ENCODE measurements around the gene SPANXN3. TPM values are rescaled to one million over a fixed set of nuclear protein-coding genes. Genes with fewer than 3 reads are reported as not detected.
"Not testable (repeated sequence)": the region's sequence is repeated elsewhere in the genome, so short reads cannot be mapped to it uniquely, and the experiment has no call there.

SPANXN3 gene
- 0.32 TPM for polyA plus RNA-seq (2013, experiment 1 of 2)
- 0.74 TPM for polyA plus RNA-seq (2013, experiment 2 of 2)

GRCh38 chrX:143517375-143517774 is at the start of gene SPANXN3:
TSS of gene SPANXN3 (minus strand) at chrX:143517475. CDS start at chrX:143517391, 84 bp downstream.
- not testable (repeated sequence) for H3K4me3 ChIP-seq (ENCODE audit: low read length); H2BK5ac ChIP-seq (ENCODE audit: low read length); H3K27me3 ChIP-seq (ENCODE audit: insufficient read depth, low read length, poor library complexity); DNase-seq; H2BK15ac ChIP-seq (replicated peaks; ENCODE audit: low read depth); H3K4ac ChIP-seq (ENCODE audit: low read depth, low read length); H2BK120ac ChIP-seq (ENCODE audit: low read depth, low read length); H3K4me1 ChIP-seq (ENCODE audit: control insufficient read depth, low read depth, low read length); H3K79me2 ChIP-seq (ENCODE audit: control insufficient read depth, insufficient read depth, low read length); H3K36me3 ChIP-seq (ENCODE audit: control insufficient read depth, insufficient read depth, low read length); H3K27ac ChIP-seq (ENCODE audit: low read depth, low read length); H3K23ac ChIP-seq (ENCODE audit: low read length); H3K56ac ChIP-seq (ENCODE audit: low read length); H2AK5ac ChIP-seq (ENCODE audit: low read length); H4K5ac ChIP-seq (ENCODE audit: low read length); H3K79me1 ChIP-seq (ENCODE audit: low read length); H3K4me2 ChIP-seq (ENCODE audit: low read length); H3K9ac ChIP-seq (ENCODE audit: low read length); H4K8ac ChIP-seq (ENCODE audit: low read depth, low read length); H3K18ac ChIP-seq (ENCODE audit: low read length)
- WGBS (ENCODE audit: extremely low coverage, insufficient coverage, low lambda C conversion rate), result no CpG with 5 or more reads among the region's 5 CpGs

GRCh38 chrX:143536176-143536575 is 18.9 kb upstream of the SPANXN3 start:
- Histone ChIP-seq H3K4ac (ENCODE audit: low read depth, low read length) (no peak overlapping the region), H3K79me2 (ENCODE audit: control insufficient read depth, insufficient read depth, low read length) (no peaks in the 10 kb centered on the region), H3K4me3 (ENCODE audit: low read length) (no peak overlapping the region), H3K9ac (ENCODE audit: low read length) (no peak overlapping the region), H3K18ac (ENCODE audit: low read length) (no peak overlapping the region), H2BK120ac (ENCODE audit: low read depth, low read length) (no peak overlapping the region), H3K79me1 (ENCODE audit: low read length) (no peaks in the 10 kb centered on the region), H3K23ac (ENCODE audit: low read length) (no peak overlapping the region), H3K4me1 (ENCODE audit: control insufficient read depth, low read depth, low read length) (no peaks in the 10 kb centered on the region), H2AK5ac (ENCODE audit: low read length) (no peak overlapping the region), H2BK5ac (ENCODE audit: low read length) (no peak overlapping the region), H3K27ac (ENCODE audit: low read depth, low read length) (no peak overlapping the region), H3K27me3 (ENCODE audit: insufficient read depth, low read length, poor library complexity) (no peaks in the 10 kb centered on the region), H3K4me2 (ENCODE audit: low read length) (no peak overlapping the region), H3K36me3 (ENCODE audit: control insufficient read depth, insufficient read depth, low read length) (no peaks in the 10 kb centered on the region), H2BK15ac (replicated peaks; ENCODE audit: low read depth) (no peak overlapping the region), H4K8ac (ENCODE audit: low read depth, low read length) (no peak overlapping the region), H4K5ac (ENCODE audit: low read length) (no peak overlapping the region), H3K56ac (ENCODE audit: low read length) (no peak overlapping the region)
- no peak for DNase-seq
- no CpG with 5 or more reads among the region's 3 CpGs for WGBS (ENCODE audit: extremely low coverage, insufficient coverage, low lambda C conversion rate)

- not testable (repeated sequence) for H3K4me2 ChIP-seq (ENCODE audit: low read length); H2BK5ac ChIP-seq (ENCODE audit: low read length); H3K56ac ChIP-seq (ENCODE audit: low read length); H3K4me3 ChIP-seq (ENCODE audit: low read length); H3K18ac ChIP-seq (ENCODE audit: low read length); H3K79me1 ChIP-seq (ENCODE audit: low read length); H3K4ac ChIP-seq (ENCODE audit: low read depth, low read length); H2AK5ac ChIP-seq (ENCODE audit: low read length); H2BK15ac ChIP-seq (replicated peaks; ENCODE audit: low read depth); H3K79me2 ChIP-seq (ENCODE audit: control insufficient read depth, insufficient read depth, low read length); H4K5ac ChIP-seq (ENCODE audit: low read length); H3K4me1 ChIP-seq (ENCODE audit: control insufficient read depth, low read depth, low read length); H4K8ac ChIP-seq (ENCODE audit: low read depth, low read length); H3K36me3 ChIP-seq (ENCODE audit: control insufficient read depth, insufficient read depth, low read length); H2BK120ac ChIP-seq (ENCODE audit: low read depth, low read length); H3K9ac ChIP-seq (ENCODE audit: low read length); H3K27me3 ChIP-seq (ENCODE audit: insufficient read depth, low read length, poor library complexity); H3K23ac ChIP-seq (ENCODE audit: low read length); H3K27ac ChIP-seq (ENCODE audit: low read depth, low read length)
- WGBS (ENCODE audit: extremely low coverage, insufficient coverage, low lambda C conversion rate), result no CpG with 5 or more reads among the region's 6 CpGs
- DNase-seq, result peak; percentile 80
Observed at GRCh38 chrX:143502196-143502595, 15.1 kb downstream of the SPANXN3 start.

GRCh38 chrX:143500751-143501150 is 16.5 kb downstream of the SPANXN3 start:
- no peak overlapping the region for H3K9ac ChIP-seq (ENCODE audit: low read length)
- H3K79me1 ChIP-seq (ENCODE audit: low read length), result no peaks in the 10 kb centered on the region
- no peak overlapping the region for H3K23ac ChIP-seq (ENCODE audit: low read length)
- no peak overlapping the region for H2BK15ac ChIP-seq (replicated peaks; ENCODE audit: low read depth)
- H3K56ac ChIP-seq (ENCODE audit: low read length), result no peak overlapping the region
- H3K36me3 ChIP-seq (ENCODE audit: control insufficient read depth, insufficient read depth, low read length), result no peaks in the 10 kb centered on the region
- no peak overlapping the region for H2BK5ac ChIP-seq (ENCODE audit: low read length)
- no peaks in the 10 kb centered on the region for H3K4me1 ChIP-seq (ENCODE audit: control insufficient read depth, low read depth, low read length)
- no peaks in the 10 kb centered on the region for H3K27me3 ChIP-seq (ENCODE audit: insufficient read depth, low read length, poor library complexity)
- no peak overlapping the region for H3K4ac ChIP-seq (ENCODE audit: low read depth, low read length)
- H4K8ac ChIP-seq (ENCODE audit: low read depth, low read length), result no peak overlapping the region
- no peak overlapping the region for H2BK120ac ChIP-seq (ENCODE audit: low read depth, low read length)
- no peak overlapping the region for H2AK5ac ChIP-seq (ENCODE audit: low read length)
- no peak overlapping the region for H4K5ac ChIP-seq (ENCODE audit: low read length)
- H3K4me2 ChIP-seq (ENCODE audit: low read length), result no peak overlapping the region
- H3K27ac ChIP-seq (ENCODE audit: low read depth, low read length), result no peak overlapping the region
- no peak overlapping the region for H3K18ac ChIP-seq (ENCODE audit: low read length)
- H3K4me3 ChIP-seq (ENCODE audit: low read length), result no peak overlapping the region
- no peak for DNase-seq
- WGBS (ENCODE audit: extremely low coverage, insufficient coverage, low lambda C conversion rate), result no CpG with 5 or more reads among the region's 3 CpGs
- H3K79me2 ChIP-seq (ENCODE audit: control insufficient read depth, insufficient read depth, low read length), result no peaks in the 10 kb centered on the region

- Histone ChIP-seq H2BK5ac (ENCODE audit: low read length) (no peak overlapping the region), H3K9ac (ENCODE audit: low read length) (no peak overlapping the region), H3K79me1 (ENCODE audit: low read length) (no peaks in the 10 kb centered on the region), H3K4me1 (ENCODE audit: control insufficient read depth, low read depth, low read length) (no peaks in the 10 kb centered on the region), H4K5ac (ENCODE audit: low read length) (no peak overlapping the region), H3K36me3 (ENCODE audit: control insufficient read depth, insufficient read depth, low read length) (no peaks in the 10 kb centered on the region), H3K56ac (ENCODE audit: low read length) (no peak overlapping the region), H3K27ac (ENCODE audit: low read depth, low read length) (no peak overlapping the region), H3K4me2 (ENCODE audit: low read length) (no peak overlapping the region), H2AK5ac (ENCODE audit: low read length) (no peak overlapping the region), H2BK15ac (replicated peaks; ENCODE audit: low read depth) (no peak overlapping the region), H3K18ac (ENCODE audit: low read length) (no peak overlapping the region), H3K23ac (ENCODE audit: low read length) (no peak overlapping the region), H3K79me2 (ENCODE audit: control insufficient read depth, insufficient read depth, low read length) (no peaks in the 10 kb centered on the region), H2BK120ac (ENCODE audit: low read depth, low read length) (no peak overlapping the region), H3K4me3 (ENCODE audit: low read length) (no peak overlapping the region), H3K27me3 (ENCODE audit: insufficient read depth, low read length, poor library complexity) (no peaks in the 10 kb centered on the region), H4K8ac (ENCODE audit: low read depth, low read length) (no peak overlapping the region), H3K4ac (ENCODE audit: low read depth, low read length) (no peak overlapping the region)
- no peak for DNase-seq
- no CpG with 5 or more reads among the region's 8 CpGs for WGBS (ENCODE audit: extremely low coverage, insufficient coverage, low lambda C conversion rate)
Observed at GRCh38 chrX:143486105-143486504, 31.2 kb downstream of the SPANXN3 start.

GRCh38 chrX:143476751-143477150 is 40.5 kb downstream of the SPANXN3 start:
- WGBS (ENCODE audit: extremely low coverage, insufficient coverage, low lambda C conversion rate), result no CpG with 5 or more reads among the region's 4 CpGs
- Histone ChIP-seq H4K5ac (ENCODE audit: low read length) (no peak overlapping the region), H2BK5ac (ENCODE audit: low read length) (no peak overlapping the region), H3K18ac (ENCODE audit: low read length) (no peak overlapping the region), H3K4ac (ENCODE audit: low read depth, low read length) (no peak overlapping the region), H3K27ac (ENCODE audit: low read depth, low read length) (no peak overlapping the region), H3K23ac (ENCODE audit: low read length) (no peak overlapping the region), H3K79me1 (ENCODE audit: low read length) (no peaks in the 10 kb centered on the region), H2BK120ac (ENCODE audit: low read depth, low read length) (no peak overlapping the region), H2BK15ac (replicated peaks; ENCODE audit: low read depth) (no peak overlapping the region), H3K4me1 (ENCODE audit: control insufficient read depth, low read depth, low read length) (no peaks in the 10 kb centered on the region), H3K4me3 (ENCODE audit: low read length) (no peak overlapping the region), H2AK5ac (ENCODE audit: low read length) (no peak overlapping the region), H3K79me2 (ENCODE audit: control insufficient read depth, insufficient read depth, low read length) (no peaks in the 10 kb centered on the region), H3K56ac (ENCODE audit: low read length) (no peak overlapping the region), H3K4me2 (ENCODE audit: low read length) (no peak overlapping the region), H3K27me3 (ENCODE audit: insufficient read depth, low read length, poor library complexity) (no peaks in the 10 kb centered on the region), H3K36me3 (ENCODE audit: control insufficient read depth, insufficient read depth, low read length) (no peaks in the 10 kb centered on the region), H3K9ac (ENCODE audit: low read length) (no peak overlapping the region), H4K8ac (ENCODE audit: low read depth, low read length) (no peak overlapping the region)
- peak; percentile 1 for DNase-seq

Data from mesendoderm (in vitro differentiated cells).